ENCODE data around the gene SPATA2. TPM values are rescaled to one million over a fixed set of nuclear protein-coding genes. Genes with fewer than 3 reads are reported as not detected.

SPATA2 gene
- total and polyA plus RNA-seq, 7 donors: 2.1 to 12.5 (median 4.7) TPM

GRCh38 chr20:49858076-49858585, 57.2 kb downstream of the SPATA2 start:
- H3K36me3 ChIP-seq: peaks cover 5 to 74% (median 11%) of the 10 kb centered on the region in 4 donors
- H3K27ac ChIP-seq: no peak overlapping the region
- DNase-seq: no peak
- no peaks in the 10 kb centered on the region for H3K9me3 ChIP-seq
- TF ChIP-seq POLR2A (IDR thresholded peaks at IDR 0.05) (no peak), EP300 (IDR thresholded peaks at IDR 0.05) (no peak), POLR2AphosphoS5 (IDR thresholded peaks at IDR 0.05) (no peak)
- TF ChIP-seq, protein P1, sequence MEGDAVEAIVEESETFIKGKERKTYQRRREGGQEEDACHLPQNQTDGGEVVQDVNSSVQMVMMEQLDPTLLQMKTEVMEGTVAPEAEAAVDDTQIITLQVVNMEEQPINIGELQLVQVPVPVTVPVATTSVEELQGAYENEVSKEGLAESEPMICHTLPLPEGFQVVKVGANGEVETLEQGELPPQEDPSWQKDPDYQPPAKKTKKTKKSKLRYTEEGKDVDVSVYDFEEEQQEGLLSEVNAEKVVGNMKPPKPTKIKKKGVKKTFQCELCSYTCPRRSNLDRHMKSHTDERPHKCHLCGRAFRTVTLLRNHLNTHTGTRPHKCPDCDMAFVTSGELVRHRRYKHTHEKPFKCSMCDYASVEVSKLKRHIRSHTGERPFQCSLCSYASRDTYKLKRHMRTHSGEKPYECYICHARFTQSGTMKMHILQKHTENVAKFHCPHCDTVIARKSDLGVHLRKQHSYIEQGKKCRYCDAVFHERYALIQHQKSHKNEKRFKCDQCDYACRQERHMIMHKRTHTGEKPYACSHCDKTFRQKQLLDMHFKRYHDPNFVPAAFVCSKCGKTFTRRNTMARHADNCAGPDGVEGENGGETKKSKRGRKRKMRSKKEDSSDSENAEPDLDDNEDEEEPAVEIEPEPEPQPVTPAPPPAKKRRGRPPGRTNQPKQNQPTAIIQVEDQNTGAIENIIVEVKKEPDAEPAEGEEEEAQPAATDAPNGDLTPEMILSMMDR (IDR thresholded peaks at IDR 0.05): no peak
- 95 to 99% methylated on average over 2 of the region's 2 CpGs for WGBS, 2 donors
- H3K4me1 ChIP-seq: no peaks in the 10 kb centered on the region
- no peaks in the 10 kb centered on the region for H3K27me3 ChIP-seq
- intact Hi-C loops (cut with DNase I): no loop called here
- H3K4me3 ChIP-seq: no peak overlapping the region

DNA sequence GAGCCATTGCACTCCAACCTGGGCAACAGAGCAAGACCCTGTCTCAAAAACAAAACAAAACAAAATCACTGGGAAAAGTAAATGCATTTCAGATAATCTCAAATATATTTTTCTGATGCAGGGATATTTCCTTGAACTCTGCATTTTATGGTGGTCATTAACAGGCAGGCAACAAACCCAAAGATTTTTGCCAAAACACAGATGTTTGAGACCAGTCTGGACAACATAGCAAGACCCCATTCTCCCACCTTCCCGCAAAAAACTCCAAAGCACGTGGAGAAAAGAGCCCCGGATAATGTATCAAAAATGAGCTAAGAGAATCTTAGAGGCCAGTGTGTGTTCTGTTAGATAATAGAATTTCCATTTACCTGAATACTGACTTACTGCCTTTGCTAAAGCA, 58.4 kb downstream of the SPATA2 start:
- Histone ChIP-seq H3K36me3 (peaks cover 5 to 78% (median 11%) of the 10 kb centered on the region in 4 donors), H3K4me3 (no peak overlapping the region), H3K27me3 (no peaks in the 10 kb centered on the region), H3K27ac (no peak overlapping the region), H3K9me3 (no peaks in the 10 kb centered on the region), H3K4me1 (peaks cover 0 to under 1% (median 0%) of the 10 kb centered on the region in 4 donors)
- intact Hi-C loops (cut with DNase I): loop anchor here (1.0 kb wide), 1 partner anchor 20 kb away; no protein-coding TSS in a partner anchor
- DNase-seq: no peak
- TF ChIP-seq, protein P1 (IDR thresholded peaks at IDR 0.05): no peak
- TF ChIP-seq EP300 (IDR thresholded peaks at IDR 0.05): no peak
- TF ChIP-seq POLR2AphosphoS5 (IDR thresholded peaks at IDR 0.05): no peak
- no peak for TF ChIP-seq POLR2A (IDR thresholded peaks at IDR 0.05)
- 97 to 99% methylated on average over 3 of the region's 3 CpGs for WGBS, 2 donors

DNA sequence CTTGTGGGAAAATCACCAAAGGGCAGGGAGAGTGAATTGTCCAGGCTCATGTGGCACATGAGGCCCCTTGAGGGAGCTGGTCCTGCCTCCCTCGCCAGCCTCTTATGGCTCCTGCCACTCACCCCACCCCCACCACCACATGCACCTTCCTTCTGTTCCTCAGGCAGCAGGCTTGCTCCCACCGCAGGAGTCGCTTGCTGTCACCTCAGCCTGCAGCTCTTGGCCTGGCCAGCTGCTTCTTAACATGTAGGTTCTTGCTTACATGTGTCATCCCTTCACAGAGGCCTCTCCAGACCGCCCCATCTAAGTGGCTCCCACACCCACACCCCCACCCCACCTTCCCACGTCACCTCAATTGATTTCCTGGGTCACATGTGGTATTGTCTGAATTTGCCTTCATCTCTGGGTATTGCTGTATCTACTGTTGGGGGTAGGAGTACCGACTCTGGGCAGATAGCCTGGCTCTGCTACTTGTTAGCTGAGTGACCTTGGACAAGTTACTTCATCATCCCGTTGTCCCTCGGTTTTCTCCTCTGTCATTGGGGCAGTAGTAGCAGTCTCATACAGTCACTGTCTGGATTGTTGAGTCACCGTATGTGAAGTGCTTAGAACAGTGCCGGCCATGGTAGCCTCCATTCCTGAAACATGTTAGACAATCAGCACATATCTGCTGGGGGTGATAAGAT, 61.0 kb downstream of the SPATA2 start:
- 92 to 94% methylated on average over 10 of the region's 10 CpGs for WGBS, 2 donors
- Histone ChIP-seq H3K4me1 (peaks cover 0 to 11% (median 4%) of the 10 kb centered on the region in 4 donors), H3K36me3 (peaks cover 5 to 76% (median 11%) of the 10 kb centered on the region in 4 donors), H3K9me3 (no peaks in the 10 kb centered on the region), H3K4me3 (no peak overlapping the region), H3K27ac (no peak overlapping the region), H3K27me3 (no peaks in the 10 kb centered on the region)
- intact Hi-C loops (cut with DNase I): no loop called here
- TF ChIP-seq, protein P1 (IDR thresholded peaks at IDR 0.05): no peak
- no peak for TF ChIP-seq POLR2AphosphoS5 (IDR thresholded peaks at IDR 0.05)
- TF ChIP-seq POLR2A (IDR thresholded peaks at IDR 0.05): no peak
- TF ChIP-seq EP300 (IDR thresholded peaks at IDR 0.05): no peak
- no peak for DNase-seq

GRCh38 chr20:49853640-49854039, 61.7 kb downstream of the SPATA2 start:
- Histone ChIP-seq H3K4me3 (no peak overlapping the region), H3K27ac (no peak overlapping the region), H3K27me3 (no peaks in the 10 kb centered on the region), H3K9me3 (no peaks in the 10 kb centered on the region), H3K36me3 (peaks cover 5 to 78% (median 11%) of the 10 kb centered on the region in 4 donors), H3K4me1 (peaks cover 0 to 11% (median 4%) of the 10 kb centered on the region in 4 donors)
- WGBS, 2 donors: 88 to 92% methylated on average over 5 of the region's 5 CpGs
- intact Hi-C loops (cut with DNase I): no loop called here
- no peak for DNase-seq
- TF ChIP-seq, protein P1 (IDR thresholded peaks at IDR 0.05): no peak
- TF ChIP-seq POLR2A (IDR thresholded peaks at IDR 0.05) (no peak), EP300 (IDR thresholded peaks at IDR 0.05) (no peak), POLR2AphosphoS5 (IDR thresholded peaks at IDR 0.05) (no peak)

Small RNAs within 50 kb of the gene (small RNA-seq; reads per million reads assigned to genes)
- gene RF00017 (0 reads per million in 3 donors), gene RF00019 (0 reads per million in 3 donors)

Other genes starting within 250 kb of the SPATA2 start
- 10 to 100 TPM; 17.4 to 33.4 (median 21.5) TPM for gene B4GALT5, start 201.7 kb downstream of the SPATA2 start, total RNA-seq
- gene B4GALT5, start 201.7 kb downstream of the SPATA2 start, polyA plus RNA-seq: 10 to 100 TPM; 17.1 to 46.0 (median 17.4) TPM
- gene SLC9A8, start 102.7 kb downstream of the SPATA2 start, total RNA-seq: 1 to 10 TPM; 4.9 to 8.7 (median 6.0) TPM
- gene SLC9A8, start 102.7 kb downstream of the SPATA2 start, polyA plus RNA-seq: 10 to 100 TPM in 1 of 3 donors, 1 to 10 TPM in 2; 1.8 to 14.7 (median 2.4) TPM
- 100 to 1,000 TPM; 121 to 151 (median 136) TPM for gene RNF114, start 20.9 kb upstream of the SPATA2 start, total RNA-seq
- 10 to 100 TPM; 59.5 to 61.7 (median 61.0) TPM for gene RNF114, start 20.9 kb upstream of the SPATA2 start, polyA plus RNA-seq
- gene SNAI1, start 67.5 kb upstream of the SPATA2 start, total RNA-seq: 1 to 10 TPM; 1.1 to 2.6 (median 1.8) TPM
- gene SNAI1, start 67.5 kb upstream of the SPATA2 start, polyA plus RNA-seq: 1 to 10 TPM in 1 of 3 donors, under 1 TPM in 2; 0.60 to 2.9 (median 0.69) TPM
- 100 to 1,000 TPM in 1 of 4 donors, 10 to 100 TPM in 3; 55.0 to 117 (median 65.6) TPM for gene UBE2V1, start 197.6 kb upstream of the SPATA2 start, total RNA-seq
- 10 to 100 TPM; 80.4 to 94.1 (median 91.3) TPM for gene UBE2V1, start 197.6 kb upstream of the SPATA2 start, polyA plus RNA-seq
- gene PEDS1, start 238.2 kb upstream of the SPATA2 start, total RNA-seq: 10 to 100 TPM; 19.1 to 27.4 (median 22.6) TPM
- 10 to 100 TPM; 13.8 to 24.2 (median 14.3) TPM for gene PEDS1, start 238.2 kb upstream of the SPATA2 start, polyA plus RNA-seq